HepG2 (cell line): ENCODE data around the gene CARHSP1. TPM values are rescaled to one million over a fixed set of nuclear protein-coding genes. Genes with fewer than 3 reads are reported as not detected.

Source experiments
- ATAD3A ChIP-seq: sonication (generic); formaldehyde crosslinking; IDR thresholded peaks from 2 replicates; pipeline ENCODE4 v1.4.0; 2020; ENCODE audit warnings: missing genetic modification reagents
- CHCHD3 ChIP-seq: sonication (generic); formaldehyde crosslinking; IDR thresholded peaks from 2 replicates; pipeline ENCODE4 v1.8.0; 2022; ENCODE audit warnings: mild to moderate bottlenecking, missing genetic modification reagents, moderate library complexity
- CHD4 ChIP-seq: fragments of 200-600 bp; sonication (generic); IDR thresholded peaks from 2 replicates; pipeline ENCODE4 v1.7.0; 2017; ENCODE audit warnings: mild to moderate bottlenecking, low read length, borderline replicate concordance
- EEA1 ChIP-seq: sonication (generic); formaldehyde crosslinking; IDR thresholded peaks from 2 replicates; pipeline ENCODE4 v1.5.1; 2020; ENCODE audit warnings: mild to moderate bottlenecking, missing genetic modification reagents, borderline replicate concordance
- EZH2 ChIP-seq: conservative IDR thresholded peaks from 2 replicates; pipeline ENCODE4 v1.6.1; 2012; ENCODE audit warnings: mild to moderate bottlenecking, low read depth, low read length, moderate library complexity
- GABPA ChIP-seq, 2 experiments: IDR thresholded peaks; 2 replicates each; pipeline ENCODE4 v1.6.1; 2011 to 2016; ENCODE audit warnings: low read depth in 2 of 2, low read length in 1 of 2, missing biosample characterization in 1 of 2, missing genetic modification characterization in 1 of 2
- HIC2 ChIP-seq: sonication (generic); formaldehyde crosslinking; IDR thresholded peaks from 2 replicates; pipeline ENCODE4 v1.9.0; 2022; ENCODE audit warnings: low read depth, missing genetic modification reagents
- JUNB ChIP-seq: sonication (generic); formaldehyde crosslinking; IDR thresholded peaks from 2 replicates; pipeline ENCODE4 v1.8.0; 2022; ENCODE audit warnings: missing genetic modification reagents, mild to moderate bottlenecking, borderline replicate concordance
- KDM5A ChIP-seq: fragments of 200-600 bp; sonication (generic); IDR thresholded peaks from 2 replicates; pipeline ENCODE4 v1.7.0; 2018; ENCODE audit warnings: antibody characterized with exemption, mild to moderate bottlenecking, low read length, borderline replicate concordance
- NCOA2 ChIP-seq: sonication (generic); formaldehyde crosslinking; IDR thresholded peaks from 2 replicates; pipeline ENCODE4 v1.8.0; 2022; ENCODE audit warnings: inconsistent platforms
- NKX3-1 ChIP-seq: sonication (generic); formaldehyde crosslinking; IDR thresholded peaks from 2 replicates; pipeline ENCODE4 v1.5.0; 2020; ENCODE audit warnings: missing genetic modification reagents
- RCOR2 ChIP-seq: IDR thresholded peaks from 2 replicates; pipeline ENCODE4 v1.6.1; 2016; ENCODE audit warnings: missing biosample characterization, missing genetic modification reagents
- SPEN ChIP-seq: sonication (generic); formaldehyde crosslinking; IDR thresholded peaks from 2 replicates; pipeline ENCODE4 v1.5.1; 2020; ENCODE audit warnings: low read depth, mild to moderate bottlenecking, missing genetic modification reagents
- ZFP36 ChIP-seq: fragments of 150-350 bp; IDR thresholded peaks from 2 replicates; pipeline ENCODE4 v1.6.1; 2018; ENCODE audit warnings: borderline replicate concordance, low read length, low read depth; ENCODE audit not compliant: partially characterized antibody
- ZNF124 ChIP-seq: sonication (generic); formaldehyde crosslinking; IDR thresholded peaks from 2 replicates; pipeline ENCODE4 v1.4.0; 2020; ENCODE audit warnings: missing genetic modification reagents
- ZNF232 ChIP-seq: sonication (generic); formaldehyde crosslinking; IDR thresholded peaks from 2 replicates; pipeline ENCODE4 v1.4.0; 2020; ENCODE audit warnings: missing genetic modification reagents, borderline replicate concordance
- ZNF367 ChIP-seq: sonication (generic); formaldehyde crosslinking; IDR thresholded peaks from 2 replicates; pipeline ENCODE4 v1.4.0; 2020; ENCODE audit warnings: missing genetic modification reagents, borderline replicate concordance
- ZNF564 ChIP-seq: sonication (generic); formaldehyde crosslinking; IDR thresholded peaks from 2 replicates; pipeline ENCODE4 v1.8.1; 2023; ENCODE audit warnings: mild to moderate bottlenecking, missing genetic modification reagents
- ZNF839 ChIP-seq: sonication (generic); formaldehyde crosslinking; IDR thresholded peaks from 2 replicates; pipeline ENCODE4 v1.4.0; 2020; ENCODE audit warnings: missing genetic modification reagents, mild to moderate bottlenecking, borderline replicate concordance
- polyA plus RNA-seq, 8 experiments: library from polyadenylated mRNA; depleted of rRNA in 3 of 8; stranded (reverse) in 7 of 8; unstranded in 1 of 8; fragments of >200 nt; fragmentation: Illumina TruSeq in 4 of 8; extraction: Trizol in 4 of 8; gene quantifications; 2 replicates each; pipeline versions ENCODE4 v1.2.1 to v1.2.3, GENCODE V29; 2011 to 2016; ENCODE audit warnings: low read depth in 4 of 8, missing spikeins in 1 of 8, mixed read lengths in 1 of 8; ENCODE audit not compliant: insufficient read depth in 1 of 8
- total RNA-seq, 5 experiments: library from RNA; depleted of rRNA; stranded (reverse); fragments of >200 nt; fragmentation: Illumina TruSeq; extraction: Trizol; gene quantifications; 2 replicates each; pipeline ENCODE4 v1.2.3, GENCODE V29; 2016; ENCODE audit warnings: low read depth in 1 of 5
- TF ChIP-seq, protein P1 (sequence below): IDR thresholded peaks from 2 replicates; pipeline ENCODE4 v1.6.1; 2012; ENCODE audit warnings: inconsistent platforms
- TF ChIP-seq, protein P2 (sequence below): sonication (generic); formaldehyde crosslinking; conservative IDR thresholded peaks from 2 replicates; pipeline ENCODE4 v1.8.0; 2022; ENCODE audit warnings: missing genetic modification reagents
- TF ChIP-seq, protein P3 (sequence below): IDR thresholded peaks from 2 replicates; pipeline ENCODE4 v1.6.1; 2016; ENCODE audit warnings: low read depth
- TF ChIP-seq, protein P4 (sequence below): IDR thresholded peaks from 2 replicates; pipeline ENCODE4 v1.6.1; 2012; ENCODE audit warnings: low read depth, low read length, improper control_type of control experiment

CARHSP1 gene
- total and polyA plus RNA-seq, 2 of the 13 experiments (the other 11 are each of a cell fraction or from before 2014, with no cell fraction given) = 173 to 345 TPM

GRCh38 chr16:8866118-8866883, 2.5 kb downstream of the CARHSP1 start (continued):
- TF ChIP-seq, protein P1, sequence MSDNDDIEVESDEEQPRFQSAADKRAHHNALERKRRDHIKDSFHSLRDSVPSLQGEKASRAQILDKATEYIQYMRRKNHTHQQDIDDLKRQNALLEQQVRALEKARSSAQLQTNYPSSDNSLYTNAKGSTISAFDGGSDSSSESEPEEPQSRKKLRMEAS = no peak
- TF ChIP-seq, protein P2, sequence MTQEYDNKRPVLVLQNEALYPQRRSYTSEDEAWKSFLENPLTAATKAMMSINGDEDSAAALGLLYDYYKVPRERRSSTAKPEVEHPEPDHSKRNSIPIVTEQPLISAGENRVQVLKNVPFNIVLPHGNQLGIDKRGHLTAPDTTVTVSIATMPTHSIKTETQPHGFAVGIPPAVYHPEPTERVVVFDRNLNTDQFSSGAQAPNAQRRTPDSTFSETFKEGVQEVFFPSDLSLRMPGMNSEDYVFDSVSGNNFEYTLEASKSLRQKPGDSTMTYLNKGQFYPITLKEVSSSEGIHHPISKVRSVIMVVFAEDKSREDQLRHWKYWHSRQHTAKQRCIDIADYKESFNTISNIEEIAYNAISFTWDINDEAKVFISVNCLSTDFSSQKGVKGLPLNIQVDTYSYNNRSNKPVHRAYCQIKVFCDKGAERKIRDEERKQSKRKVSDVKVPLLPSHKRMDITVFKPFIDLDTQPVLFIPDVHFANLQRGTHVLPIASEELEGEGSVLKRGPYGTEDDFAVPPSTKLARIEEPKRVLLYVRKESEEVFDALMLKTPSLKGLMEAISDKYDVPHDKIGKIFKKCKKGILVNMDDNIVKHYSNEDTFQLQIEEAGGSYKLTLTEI (CRISPR knock-in tag) = no peak
- TF ChIP-seq EZH2 = no peak
- TF ChIP-seq ZNF232 = peak; percentile 3; the same call in 1 of the 2 replicates
- TF ChIP-seq, protein P3, sequence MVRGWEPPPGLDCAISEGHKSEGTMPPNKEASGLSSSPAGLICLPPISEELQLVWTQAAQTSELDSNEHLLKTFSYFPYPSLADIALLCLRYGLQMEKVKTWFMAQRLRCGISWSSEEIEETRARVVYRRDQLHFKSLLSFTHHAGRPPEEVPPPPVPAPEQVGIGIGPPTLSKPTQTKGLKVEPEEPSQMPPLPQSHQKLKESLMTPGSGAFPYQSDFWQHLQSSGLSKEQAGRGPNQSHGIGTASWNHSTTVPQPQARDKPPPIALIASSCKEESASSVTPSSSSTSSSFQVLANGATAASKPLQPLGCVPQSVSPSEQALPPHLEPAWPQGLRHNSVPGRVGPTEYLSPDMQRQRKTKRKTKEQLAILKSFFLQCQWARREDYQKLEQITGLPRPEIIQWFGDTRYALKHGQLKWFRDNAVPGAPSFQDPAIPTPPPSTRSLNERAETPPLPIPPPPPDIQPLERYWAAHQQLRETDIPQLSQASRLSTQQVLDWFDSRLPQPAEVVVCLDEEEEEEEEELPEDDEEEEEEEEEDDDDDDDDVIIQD (CRISPR knock-in tag) = peak; percentile 31; the same call in 1 of the 2 replicates
- no peak; the same call in 1 of the 2 replicates for TF ChIP-seq NKX3-1 (CRISPR knock-in tag)
- TF ChIP-seq EEA1 (CRISPR knock-in tag) = peak; percentile 42
- 0 out of 2 replicates have a peak, but pooled peaks have one; percentile 50 for TF ChIP-seq RCOR2 (CRISPR knock-in tag)
- peak; percentile 88 for TF ChIP-seq ZNF564 (CRISPR knock-in tag)
- TF ChIP-seq ZFP36 = no peak
- peak; percentile 50; the same call in 1 of the 2 replicates for TF ChIP-seq CHCHD3 (CRISPR knock-in tag)
- no peak for TF ChIP-seq CHD4
- peak; percentile 63 for TF ChIP-seq SPEN
- TF ChIP-seq GABPA (IDR thresholded peaks at IDR 0.05; ENCODE audit: low read depth, low read length) = no peak
- TF ChIP-seq GABPA (CRISPR knock-in tag; IDR thresholded peaks at IDR 0.05; ENCODE audit: low read depth) = no peak
- TF ChIP-seq JUNB (CRISPR knock-in tag) = no peak
- peak; percentile 69; the same call in 1 of the 2 replicates for TF ChIP-seq NCOA2 (CRISPR knock-in tag)
- TF ChIP-seq ZNF367 (CRISPR knock-in tag) = no peak
- TF ChIP-seq ZNF839 = no peak
- TF ChIP-seq ZNF124 (CRISPR knock-in tag) = no peak
- TF ChIP-seq, protein P4, sequence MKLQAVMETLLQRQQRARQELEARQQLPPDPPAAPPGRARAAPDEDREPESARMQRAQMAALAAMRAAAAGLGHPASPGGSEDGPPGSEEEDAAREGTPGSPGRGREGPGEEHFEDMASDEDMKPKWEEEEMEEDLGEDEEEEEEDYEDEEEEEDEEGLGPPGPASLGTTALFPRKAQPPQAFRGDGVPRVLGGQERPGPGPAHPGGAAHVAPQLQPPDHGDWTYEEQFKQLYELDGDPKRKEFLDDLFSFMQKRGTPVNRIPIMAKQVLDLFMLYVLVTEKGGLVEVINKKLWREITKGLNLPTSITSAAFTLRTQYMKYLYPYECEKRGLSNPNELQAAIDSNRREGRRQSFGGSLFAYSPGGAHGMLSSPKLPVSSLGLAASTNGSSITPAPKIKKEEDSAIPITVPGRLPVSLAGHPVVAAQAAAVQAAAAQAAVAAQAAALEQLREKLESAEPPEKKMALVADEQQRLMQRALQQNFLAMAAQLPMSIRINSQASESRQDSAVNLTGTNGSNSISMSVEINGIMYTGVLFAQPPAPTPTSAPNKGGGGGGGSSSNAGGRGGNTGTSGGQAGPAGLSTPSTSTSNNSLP = no peak
- no peak for TF ChIP-seq ATAD3A
- TF ChIP-seq KDM5A = no peak
- peak; percentile 63; the same call in 1 of the 2 replicates for TF ChIP-seq HIC2 (CRISPR knock-in tag)
